ENCODE results near the gene ZFAND6.

ZFAND6 gene

GRCh38 chr15:80106051-80106450 is 46.6 kb downstream of the ZFAND6 start:
- WGBS, 2 donors (ENCODE audit: extremely low coverage in 2 of 2, insufficient read length in 2 of 2, insufficient replicate concordance in 1 of 2), result no CpG with 5 or more reads among the region's 4 CpGs
- Histone ChIP-seq H2AFZ (ENCODE audit: low read length) (no peak overlapping the region), H3K14ac (ENCODE audit: low read length) (no peak overlapping the region), H3K36me3 (replicated peaks in 1 of 2; ENCODE audit: control insufficient read depth in 2 of 2, insufficient read depth in 2 of 2, low read length in 2 of 2) (peaks cover 0 to 4% of the 10 kb centered on the region in 2 donors), H2BK15ac (ENCODE audit: low read length) (no peak overlapping the region), H4K91ac (ENCODE audit: low read depth, low read length, poor library complexity) (no peak overlapping the region), H3K79me1 (ENCODE audit: low read depth, low read length) (peaks cover 5% of the 10 kb centered on the region), H3K18ac (ENCODE audit: low read length) (no peak overlapping the region), H4K8ac (ENCODE audit: low read depth, low read length) (no peak overlapping the region), H2BK5ac (ENCODE audit: low read length) (no peak overlapping the region), H3K4me1 (ENCODE audit: control insufficient read depth in 2 of 2, insufficient read depth in 1 of 2, low read depth in 1 of 2, low read length in 2 of 2) (no peaks in the 10 kb centered on the region), H3K9ac (ENCODE audit: low read depth, low read length, poor library complexity) (no peak overlapping the region), H2BK120ac (ENCODE audit: low read depth, low read length) (no peak overlapping the region), H3K23ac (ENCODE audit: low read depth, low read length, poor library complexity) (no peak overlapping the region), H3K27ac (replicated peaks; ENCODE audit: low read length) (no peak overlapping the region), H3K4me3 (ENCODE audit: low read length in 2 of 2) (no peak overlapping the region), H2AK5ac (ENCODE audit: low read depth, low read length) (no peak overlapping the region), H3K4me2 (ENCODE audit: insufficient read depth, low read length, poor library complexity, severe bottlenecking) (no peak overlapping the region), H3K4ac (ENCODE audit: low read length) (no peak overlapping the region), H3K9me3 (replicated peaks in 1 of 2; ENCODE audit: control insufficient read depth in 2 of 2, insufficient read depth in 1 of 2, low read depth in 1 of 2, low read length in 2 of 2) (no peaks in the 10 kb centered on the region), H2BK12ac (ENCODE audit: low read length) (no peak overlapping the region), H3K27me3 (ENCODE audit: control insufficient read depth in 3 of 3, insufficient read depth in 3 of 3, low read depth in 1 of 3, low read length in 3 of 3) (no peaks in the 10 kb centered on the region)
- no peak for DNase-seq (ENCODE audit: low spot score)

DNA sequence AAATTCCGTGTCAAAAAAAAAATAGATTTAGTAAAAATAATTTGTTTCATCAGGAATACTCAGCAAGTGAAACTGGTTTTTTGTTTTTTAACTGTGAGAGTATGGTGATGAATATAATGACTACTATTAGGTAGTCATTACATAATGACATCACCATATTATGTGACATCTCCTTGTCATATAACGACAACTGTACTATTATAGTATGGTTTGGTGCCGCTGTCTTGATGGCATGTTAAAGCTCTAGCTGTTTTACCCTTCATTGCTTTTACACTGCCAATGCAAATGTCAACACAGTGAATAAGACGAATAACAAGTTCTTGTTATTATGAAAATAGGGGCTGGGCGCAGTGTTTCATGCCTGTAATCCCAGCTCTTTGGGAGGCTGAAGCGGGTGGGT is 47.7 kb downstream of the ZFAND6 start:
- no peaks in the 10 kb centered on the region for H3K9me3 ChIP-seq (replicated peaks in 1 of 2; ENCODE audit: control insufficient read depth in 2 of 2, insufficient read depth in 1 of 2, low read depth in 1 of 2, low read length in 2 of 2)
- no CpG with 5 or more reads among the region's 6 CpGs for WGBS, 2 donors (ENCODE audit: extremely low coverage in 2 of 2, insufficient read length in 2 of 2, insufficient replicate concordance in 1 of 2)
- no peak overlapping the region for H3K4me2 ChIP-seq (ENCODE audit: insufficient read depth, low read length, poor library complexity, severe bottlenecking)
- no peak overlapping the region for H3K18ac ChIP-seq (ENCODE audit: low read length)
- no peak overlapping the region for H3K14ac ChIP-seq (ENCODE audit: low read length)
- no peak overlapping the region for H3K4me3 ChIP-seq (ENCODE audit: low read length in 2 of 2)
- H2BK12ac ChIP-seq (ENCODE audit: low read length), result no peak overlapping the region
- no peaks in the 10 kb centered on the region for H3K4me1 ChIP-seq (ENCODE audit: control insufficient read depth in 2 of 2, insufficient read depth in 1 of 2, low read depth in 1 of 2, low read length in 2 of 2)
- no peak overlapping the region for H3K27ac ChIP-seq (replicated peaks; ENCODE audit: low read length)
- H3K9ac ChIP-seq (ENCODE audit: low read depth, low read length, poor library complexity), result no peak overlapping the region
- no peak overlapping the region for H2BK120ac ChIP-seq (ENCODE audit: low read depth, low read length)
- no peak overlapping the region for H4K91ac ChIP-seq (ENCODE audit: low read depth, low read length, poor library complexity)
- no peak overlapping the region for H2BK5ac ChIP-seq (ENCODE audit: low read length)
- H3K27me3 ChIP-seq (ENCODE audit: control insufficient read depth in 3 of 3, insufficient read depth in 3 of 3, low read depth in 1 of 3, low read length in 3 of 3), result no peaks in the 10 kb centered on the region
- H3K36me3 ChIP-seq (replicated peaks in 1 of 2; ENCODE audit: control insufficient read depth in 2 of 2, insufficient read depth in 2 of 2, low read length in 2 of 2), result peaks cover 0 to 4% of the 10 kb centered on the region in 2 donors
- DNase-seq (ENCODE audit: low spot score), result no peak
- H3K79me1 ChIP-seq (ENCODE audit: low read depth, low read length), result peaks cover 5% of the 10 kb centered on the region
- no peak overlapping the region for H2AK5ac ChIP-seq (ENCODE audit: low read depth, low read length)
- no peak overlapping the region for H3K23ac ChIP-seq (ENCODE audit: low read depth, low read length, poor library complexity)
- no peak overlapping the region for H4K8ac ChIP-seq (ENCODE audit: low read depth, low read length)
- no peak overlapping the region for H2BK15ac ChIP-seq (ENCODE audit: low read length)
- no peak overlapping the region for H3K4ac ChIP-seq (ENCODE audit: low read length)
- no peak overlapping the region for H2AFZ ChIP-seq (ENCODE audit: low read length)

GRCh38 chr15:80107774-80108173 is 48.3 kb downstream of the ZFAND6 start:
- Histone ChIP-seq H3K79me1 (ENCODE audit: low read depth, low read length) (peaks cover 5% of the 10 kb centered on the region), H3K36me3 (replicated peaks in 1 of 2; ENCODE audit: control insufficient read depth in 2 of 2, insufficient read depth in 2 of 2, low read length in 2 of 2) (peaks cover 0 to 4% of the 10 kb centered on the region in 2 donors), H2BK15ac (ENCODE audit: low read length) (no peak overlapping the region), H3K18ac (ENCODE audit: low read length) (no peak overlapping the region), H3K14ac (ENCODE audit: low read length) (no peak overlapping the region), H3K9ac (ENCODE audit: low read depth, low read length, poor library complexity) (no peak overlapping the region), H2AK5ac (ENCODE audit: low read depth, low read length) (no peak overlapping the region), H2BK5ac (ENCODE audit: low read length) (no peak overlapping the region), H4K91ac (ENCODE audit: low read depth, low read length, poor library complexity) (no peak overlapping the region), H3K4me3 (ENCODE audit: low read length in 2 of 2) (no peak overlapping the region), H3K23ac (ENCODE audit: low read depth, low read length, poor library complexity) (no peak overlapping the region), H3K4me2 (ENCODE audit: insufficient read depth, low read length, poor library complexity, severe bottlenecking) (no peak overlapping the region), H3K27me3 (ENCODE audit: control insufficient read depth in 3 of 3, insufficient read depth in 3 of 3, low read depth in 1 of 3, low read length in 3 of 3) (no peaks in the 10 kb centered on the region), H2BK12ac (ENCODE audit: low read length) (no peak overlapping the region), H3K27ac (replicated peaks; ENCODE audit: low read length) (no peak overlapping the region), H4K8ac (ENCODE audit: low read depth, low read length) (no peak overlapping the region), H2AFZ (ENCODE audit: low read length) (no peak overlapping the region), H3K9me3 (replicated peaks in 1 of 2; ENCODE audit: control insufficient read depth in 2 of 2, insufficient read depth in 1 of 2, low read depth in 1 of 2, low read length in 2 of 2) (no peaks in the 10 kb centered on the region), H3K4ac (ENCODE audit: low read length) (no peak overlapping the region), H3K4me1 (ENCODE audit: control insufficient read depth in 2 of 2, insufficient read depth in 1 of 2, low read depth in 1 of 2, low read length in 2 of 2) (no peaks in the 10 kb centered on the region), H2BK120ac (ENCODE audit: low read depth, low read length) (no peak overlapping the region)
- DNase-seq (ENCODE audit: low spot score), result no peak
- no CpG with 5 or more reads among the region's 3 CpGs for WGBS, 2 donors (ENCODE audit: extremely low coverage in 2 of 2, insufficient read length in 2 of 2, insufficient replicate concordance in 1 of 2)

DNA sequence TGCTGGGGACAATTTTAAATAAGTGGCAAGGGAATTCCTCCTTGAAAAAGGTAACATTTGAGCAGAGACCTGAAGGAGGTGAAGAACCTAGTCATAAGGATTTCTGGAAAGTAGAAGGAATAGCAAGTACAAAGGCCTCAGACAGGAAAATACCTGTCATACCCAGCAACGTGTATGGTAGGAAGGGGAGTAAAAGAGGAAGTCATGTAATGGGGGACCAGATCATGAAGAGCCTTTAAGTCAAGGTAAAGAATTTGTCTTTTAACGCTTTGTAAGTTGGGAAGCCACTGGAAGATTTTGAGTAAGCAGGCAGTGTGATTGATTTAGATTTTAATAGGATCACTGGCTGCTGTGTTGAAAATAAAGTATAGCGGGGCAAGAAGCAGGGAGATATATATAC is 49.9 kb downstream of the ZFAND6 start:
- H2BK12ac ChIP-seq (ENCODE audit: low read length), result no peak overlapping the region
- no peak overlapping the region for H2BK5ac ChIP-seq (ENCODE audit: low read length)
- H2BK15ac ChIP-seq (ENCODE audit: low read length), result no peak overlapping the region
- H3K79me1 ChIP-seq (ENCODE audit: low read depth, low read length), result peaks cover 5% of the 10 kb centered on the region
- no peaks in the 10 kb centered on the region for H3K9me3 ChIP-seq (replicated peaks in 1 of 2; ENCODE audit: control insufficient read depth in 2 of 2, insufficient read depth in 1 of 2, low read depth in 1 of 2, low read length in 2 of 2)
- no peaks in the 10 kb centered on the region for H3K4me1 ChIP-seq (ENCODE audit: control insufficient read depth in 2 of 2, insufficient read depth in 1 of 2, low read depth in 1 of 2, low read length in 2 of 2)
- no peak overlapping the region for H4K8ac ChIP-seq (ENCODE audit: low read depth, low read length)
- H3K14ac ChIP-seq (ENCODE audit: low read length), result no peak overlapping the region
- no peak overlapping the region for H2BK120ac ChIP-seq (ENCODE audit: low read depth, low read length)
- no peak for DNase-seq (ENCODE audit: low spot score)
- no peaks in the 10 kb centered on the region for H3K27me3 ChIP-seq (ENCODE audit: control insufficient read depth in 3 of 3, insufficient read depth in 3 of 3, low read depth in 1 of 3, low read length in 3 of 3)
- no peak overlapping the region for H3K27ac ChIP-seq (replicated peaks; ENCODE audit: low read length)
- H3K4me3 ChIP-seq (ENCODE audit: low read length in 2 of 2), result no peak overlapping the region
- H2AK5ac ChIP-seq (ENCODE audit: low read depth, low read length), result no peak overlapping the region
- WGBS, 2 donors (ENCODE audit: extremely low coverage in 2 of 2, insufficient read length in 2 of 2, insufficient replicate concordance in 1 of 2), result no CpG with 5 or more reads among the region's 3 CpGs
- H3K18ac ChIP-seq (ENCODE audit: low read length), result no peak overlapping the region
- no peak overlapping the region for H3K23ac ChIP-seq (ENCODE audit: low read depth, low read length, poor library complexity)
- H3K4ac ChIP-seq (ENCODE audit: low read length), result no peak overlapping the region
- H3K9ac ChIP-seq (ENCODE audit: low read depth, low read length, poor library complexity), result no peak overlapping the region
- no peak overlapping the region for H2AFZ ChIP-seq (ENCODE audit: low read length)
- no peaks in the 10 kb centered on the region for H3K36me3 ChIP-seq (replicated peaks in 1 of 2; ENCODE audit: control insufficient read depth in 2 of 2, insufficient read depth in 2 of 2, low read length in 2 of 2)
- H3K4me2 ChIP-seq (ENCODE audit: insufficient read depth, low read length, poor library complexity, severe bottlenecking), result no peak overlapping the region
- no peak overlapping the region for H4K91ac ChIP-seq (ENCODE audit: low read depth, low read length, poor library complexity)

Measured in neuronal stem cell (in vitro differentiated cells).